ENCODE measurements around the gene CDON. TPM values are rescaled to one million over a fixed set of nuclear protein-coding genes. Genes with fewer than 3 reads are reported as not detected.

The CDON gene
- total RNA-seq, 1 donor from 2014 or later = 157 TPM

DNA sequence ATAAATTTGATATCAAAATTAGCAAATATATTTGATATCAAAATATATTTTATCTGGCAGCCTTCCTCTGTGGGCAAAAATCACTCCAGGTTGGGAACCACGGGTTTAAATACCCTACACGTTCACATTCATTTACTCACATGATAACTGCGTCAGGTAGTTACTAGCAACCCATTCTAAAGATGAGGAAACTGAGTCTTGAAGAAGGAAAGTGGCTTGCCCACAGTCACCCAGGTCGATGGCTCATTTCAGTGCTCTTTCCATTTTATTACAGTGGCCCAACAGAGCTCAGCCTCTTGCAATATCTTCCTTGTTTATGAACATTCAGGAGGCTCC, 19.2 kb upstream of the CDON start:
- no peaks in the 10 kb centered on the region for H3K36me3 Mint-ChIP-seq
- TF ChIP-seq, protein P1, sequence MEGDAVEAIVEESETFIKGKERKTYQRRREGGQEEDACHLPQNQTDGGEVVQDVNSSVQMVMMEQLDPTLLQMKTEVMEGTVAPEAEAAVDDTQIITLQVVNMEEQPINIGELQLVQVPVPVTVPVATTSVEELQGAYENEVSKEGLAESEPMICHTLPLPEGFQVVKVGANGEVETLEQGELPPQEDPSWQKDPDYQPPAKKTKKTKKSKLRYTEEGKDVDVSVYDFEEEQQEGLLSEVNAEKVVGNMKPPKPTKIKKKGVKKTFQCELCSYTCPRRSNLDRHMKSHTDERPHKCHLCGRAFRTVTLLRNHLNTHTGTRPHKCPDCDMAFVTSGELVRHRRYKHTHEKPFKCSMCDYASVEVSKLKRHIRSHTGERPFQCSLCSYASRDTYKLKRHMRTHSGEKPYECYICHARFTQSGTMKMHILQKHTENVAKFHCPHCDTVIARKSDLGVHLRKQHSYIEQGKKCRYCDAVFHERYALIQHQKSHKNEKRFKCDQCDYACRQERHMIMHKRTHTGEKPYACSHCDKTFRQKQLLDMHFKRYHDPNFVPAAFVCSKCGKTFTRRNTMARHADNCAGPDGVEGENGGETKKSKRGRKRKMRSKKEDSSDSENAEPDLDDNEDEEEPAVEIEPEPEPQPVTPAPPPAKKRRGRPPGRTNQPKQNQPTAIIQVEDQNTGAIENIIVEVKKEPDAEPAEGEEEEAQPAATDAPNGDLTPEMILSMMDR (conservative IDR thresholded peaks at IDR 0.05) = no peak
- peaks cover 48% of the 10 kb centered on the region for H3K4me1 Mint-ChIP-seq (ENCODE audit: unreplicated experiment)
- H3K4me3 Mint-ChIP-seq = no peak overlapping the region
- H3K27ac Mint-ChIP-seq = no peak overlapping the region
- H3K9me3 Mint-ChIP-seq = no peaks in the 10 kb centered on the region
- no peak for DNase-seq (ENCODE audit: extremely low spot score, unreplicated experiment)
- peaks cover 8% of the 10 kb centered on the region for H3K27me3 Mint-ChIP-seq

DNA sequence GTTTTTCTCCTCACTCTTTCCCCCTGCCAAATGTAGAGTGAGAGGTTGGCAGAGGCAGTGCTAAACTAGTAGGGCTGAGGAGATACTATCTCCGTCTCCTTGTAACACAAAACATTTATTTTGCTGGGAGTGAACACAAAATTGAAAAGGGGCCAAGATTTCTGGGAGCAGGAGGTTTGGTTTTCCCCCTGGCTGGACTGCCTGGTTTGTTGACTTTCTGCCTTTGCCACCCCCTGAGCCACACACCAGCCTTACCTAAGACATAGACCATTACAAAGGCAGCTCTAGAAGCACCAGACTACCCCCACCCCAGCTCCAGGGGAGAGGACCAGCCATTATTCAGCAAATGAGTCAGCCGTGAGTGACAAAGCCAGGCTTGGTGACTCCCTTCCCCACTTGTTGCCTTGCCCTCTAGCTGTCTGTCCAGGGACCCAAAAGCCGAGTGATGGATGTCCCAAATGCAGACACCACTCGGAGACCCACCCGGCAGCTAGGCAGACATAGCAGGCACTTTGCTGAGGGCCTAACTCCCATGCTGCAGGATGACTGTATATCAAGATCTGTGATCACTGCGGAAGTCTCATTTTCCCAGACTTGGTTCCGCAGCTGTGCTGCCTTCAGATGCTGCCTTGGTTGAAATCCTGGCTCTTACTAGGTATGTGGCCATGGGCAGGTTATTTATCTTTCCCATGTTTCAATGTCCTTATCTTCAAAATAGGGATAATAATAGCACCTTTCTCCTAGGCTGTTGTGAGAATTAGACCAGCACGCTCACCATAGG, 17.7 kb upstream of the CDON start:
- H3K4me3 Mint-ChIP-seq = peak overlapping the region; percentile 37
- peak overlapping the region; percentile 88 for H3K27ac Mint-ChIP-seq
- DNase-seq (ENCODE audit: extremely low spot score, unreplicated experiment) = no peak
- TF ChIP-seq, protein P1 (conservative IDR thresholded peaks at IDR 0.05) = no peak
- no peaks in the 10 kb centered on the region for H3K9me3 Mint-ChIP-seq
- no peaks in the 10 kb centered on the region for H3K36me3 Mint-ChIP-seq
- H3K27me3 Mint-ChIP-seq = peaks cover 8% of the 10 kb centered on the region
- peaks cover 39% of the 10 kb centered on the region for H3K4me1 Mint-ChIP-seq (ENCODE audit: unreplicated experiment)

DNA sequence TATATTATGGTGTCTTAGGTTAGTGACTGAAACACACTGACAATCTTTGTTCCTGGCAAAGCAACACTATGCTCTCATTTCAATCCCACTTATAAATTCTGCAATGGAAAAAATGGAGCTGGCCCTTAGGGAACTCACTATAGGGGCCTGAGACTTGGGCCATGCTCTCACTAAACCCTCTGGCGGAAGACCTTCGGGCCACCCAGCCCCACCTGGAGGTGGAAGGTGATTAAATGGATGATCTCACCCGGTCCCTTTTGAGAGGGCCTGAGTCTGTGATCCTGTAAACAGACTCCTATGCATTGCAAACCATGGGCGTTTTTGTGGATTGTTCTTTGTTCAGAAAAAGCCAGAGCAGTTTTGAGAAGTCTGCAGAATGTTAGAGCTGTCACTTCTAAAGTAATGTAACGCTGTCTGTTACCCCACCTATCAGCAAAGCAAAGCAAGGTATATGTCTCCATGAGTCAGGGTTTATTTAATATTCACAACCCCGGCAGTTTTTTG, 17.0 kb upstream of the CDON start:
- DNase-seq (ENCODE audit: extremely low spot score, unreplicated experiment) = no peak
- no peak overlapping the region for H3K4me3 Mint-ChIP-seq
- peaks cover 39% of the 10 kb centered on the region for H3K4me1 Mint-ChIP-seq (ENCODE audit: unreplicated experiment)
- H3K27ac Mint-ChIP-seq = peak overlapping the region; percentile 88
- TF ChIP-seq, protein P1 (conservative IDR thresholded peaks at IDR 0.05) = no peak
- H3K27me3 Mint-ChIP-seq = peaks cover 8% of the 10 kb centered on the region
- H3K36me3 Mint-ChIP-seq = no peaks in the 10 kb centered on the region
- H3K9me3 Mint-ChIP-seq = no peaks in the 10 kb centered on the region

DNA sequence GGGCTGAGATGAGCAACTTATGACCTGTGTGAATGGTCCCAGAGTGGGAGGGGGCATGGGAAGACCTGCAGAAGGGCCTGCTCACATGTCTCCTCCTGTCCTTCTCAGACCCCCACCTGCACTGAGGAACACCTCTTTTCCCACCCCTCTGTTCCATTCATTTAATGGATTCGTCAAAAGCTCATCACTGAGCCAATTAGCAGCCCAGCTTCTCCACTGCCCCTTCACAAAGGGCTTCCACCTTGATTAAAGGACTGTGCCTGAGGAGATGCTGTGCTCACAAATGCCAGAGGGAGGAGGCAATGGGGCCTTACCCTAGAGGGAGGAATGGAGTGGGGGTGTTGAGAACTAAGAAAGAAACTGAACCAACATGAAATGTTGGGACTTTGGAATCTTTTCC, 14.0 kb upstream of the CDON start:
- DNase-seq (ENCODE audit: extremely low spot score, unreplicated experiment) = no peak
- H3K4me3 Mint-ChIP-seq = no peak overlapping the region
- H3K27me3 Mint-ChIP-seq = no peaks in the 10 kb centered on the region
- H3K9me3 Mint-ChIP-seq = no peaks in the 10 kb centered on the region
- no peaks in the 10 kb centered on the region for H3K36me3 Mint-ChIP-seq
- TF ChIP-seq, protein P1 (conservative IDR thresholded peaks at IDR 0.05) = no peak
- H3K27ac Mint-ChIP-seq = no peak overlapping the region
- peaks cover 32% of the 10 kb centered on the region for H3K4me1 Mint-ChIP-seq (ENCODE audit: unreplicated experiment)

DNA sequence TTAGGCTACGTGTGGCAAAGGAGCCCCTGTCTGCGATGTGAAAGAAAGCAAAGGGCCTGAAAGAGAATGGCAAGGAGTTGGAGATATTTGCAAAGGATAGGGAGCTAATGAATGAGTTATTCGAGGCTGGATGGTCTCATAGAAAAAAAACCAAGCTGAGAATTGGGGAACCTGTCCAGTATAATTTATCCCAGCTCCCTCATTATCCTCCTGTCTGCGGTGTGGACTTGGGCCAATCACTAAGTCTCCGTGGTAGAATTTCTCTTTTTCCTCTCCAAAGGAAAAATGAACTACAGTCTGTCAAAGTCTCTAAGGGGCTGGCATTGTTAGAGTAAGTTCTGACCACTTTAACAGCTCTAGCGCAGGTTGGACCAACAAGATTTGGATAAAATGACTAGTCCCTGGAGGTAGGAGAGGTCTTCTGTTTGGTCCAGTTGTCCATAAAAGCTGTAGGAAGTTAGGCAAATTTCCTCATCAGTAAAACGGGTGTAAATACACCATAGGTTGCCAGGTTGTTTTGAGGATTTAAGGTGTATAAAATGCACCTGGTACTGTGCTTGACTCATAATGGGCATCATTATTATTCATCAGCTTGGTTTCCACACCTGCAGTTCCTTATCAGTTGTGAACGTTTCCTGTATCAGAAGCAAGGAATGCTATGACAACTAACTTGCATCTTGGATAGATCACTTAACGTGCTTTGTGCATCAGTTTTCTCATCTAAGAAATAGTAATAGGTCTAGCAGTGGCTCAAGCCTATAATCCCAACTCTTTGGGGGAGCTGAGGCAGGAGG, 10.3 kb upstream of the CDON start:
- H3K27ac Mint-ChIP-seq = peak overlapping the region; percentile 12
- TF ChIP-seq, protein P1 (conservative IDR thresholded peaks at IDR 0.05) = no peak
- no peak overlapping the region for H3K4me3 Mint-ChIP-seq
- H3K4me1 Mint-ChIP-seq (ENCODE audit: unreplicated experiment) = peaks cover 24% of the 10 kb centered on the region
- DNase-seq (ENCODE audit: extremely low spot score, unreplicated experiment) = no peak
- peaks cover 3% of the 10 kb centered on the region for H3K27me3 Mint-ChIP-seq
- no peaks in the 10 kb centered on the region for H3K36me3 Mint-ChIP-seq
- peaks cover 4% of the 10 kb centered on the region for H3K9me3 Mint-ChIP-seq
